SKM-1 (cell line): ENCODE measurements around the gene HIRIP3.

Experiments
- DNase-seq: peaks from one replicate; lab custom pipeline; 2025; ENCODE audit not compliant: unreplicated experiment; lab: John Stamatoyannopoulos, UW

HIRIP3 gene

DNA sequence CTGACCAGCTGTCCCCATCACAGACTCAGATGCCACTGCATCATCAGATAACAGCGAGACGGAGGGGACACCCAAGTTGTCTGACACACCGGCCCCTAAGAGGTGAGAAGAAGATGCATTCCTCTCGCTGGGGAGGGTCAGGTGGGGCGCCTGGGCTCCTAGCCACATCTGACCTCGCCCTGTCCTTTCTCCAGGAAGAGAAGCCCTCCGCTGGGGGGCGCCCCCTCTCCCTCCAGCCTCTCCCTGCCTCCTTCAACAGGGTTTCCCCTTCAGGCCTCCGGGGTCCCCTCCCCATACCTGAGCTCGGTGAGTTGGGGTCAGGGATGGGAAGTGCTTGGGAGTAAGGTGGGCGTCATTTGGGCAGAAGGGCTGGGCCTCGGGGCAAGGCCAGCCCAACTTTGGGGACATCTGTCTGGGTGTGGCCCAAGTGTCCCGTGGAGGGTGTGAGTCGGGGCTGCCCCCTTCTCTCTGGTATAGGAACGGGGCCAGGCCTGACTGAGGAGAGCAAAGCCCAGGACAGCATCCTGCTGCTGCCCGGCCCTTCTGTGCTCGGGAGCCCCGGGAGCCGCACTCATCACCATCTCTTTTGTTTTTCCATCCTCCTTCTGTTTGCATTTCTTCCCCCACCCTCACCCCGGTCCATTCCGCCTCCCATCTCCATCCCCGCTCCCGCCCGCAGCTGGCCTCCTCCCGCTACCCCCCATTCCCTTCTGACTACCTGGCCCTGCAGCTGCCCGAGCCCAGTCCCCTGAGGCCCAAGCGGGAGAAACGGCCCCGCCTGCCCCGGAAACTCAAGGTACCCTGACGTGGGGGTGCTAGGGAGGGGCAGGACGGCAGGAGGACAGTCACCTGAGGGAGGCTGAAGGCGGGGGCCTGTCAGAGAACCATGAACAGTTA lies 5.6 kb upstream of the HIRIP3 start:
- DNase-seq, result no peak

DNA sequence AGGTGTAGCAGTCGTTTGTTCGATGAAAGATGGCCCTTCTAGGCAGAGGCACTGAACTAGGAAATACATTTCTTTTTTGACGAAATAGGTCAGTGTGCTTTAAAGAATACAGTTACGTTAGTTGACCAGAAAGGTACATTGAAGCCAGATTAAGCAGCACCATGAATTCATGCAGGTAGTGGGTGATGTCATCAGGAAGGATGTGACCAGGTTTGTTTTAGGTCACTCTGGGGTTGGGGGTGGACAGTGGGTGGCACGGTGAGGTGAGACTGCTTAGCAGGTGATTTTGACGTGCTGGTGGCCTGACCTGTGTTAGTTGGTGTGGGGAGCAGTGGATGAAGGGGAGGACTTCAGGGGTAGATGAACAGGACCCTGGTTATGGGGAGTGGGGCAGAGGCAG lies 4.2 kb upstream of the HIRIP3 start:
- DNase-seq, result no peak

DNA sequence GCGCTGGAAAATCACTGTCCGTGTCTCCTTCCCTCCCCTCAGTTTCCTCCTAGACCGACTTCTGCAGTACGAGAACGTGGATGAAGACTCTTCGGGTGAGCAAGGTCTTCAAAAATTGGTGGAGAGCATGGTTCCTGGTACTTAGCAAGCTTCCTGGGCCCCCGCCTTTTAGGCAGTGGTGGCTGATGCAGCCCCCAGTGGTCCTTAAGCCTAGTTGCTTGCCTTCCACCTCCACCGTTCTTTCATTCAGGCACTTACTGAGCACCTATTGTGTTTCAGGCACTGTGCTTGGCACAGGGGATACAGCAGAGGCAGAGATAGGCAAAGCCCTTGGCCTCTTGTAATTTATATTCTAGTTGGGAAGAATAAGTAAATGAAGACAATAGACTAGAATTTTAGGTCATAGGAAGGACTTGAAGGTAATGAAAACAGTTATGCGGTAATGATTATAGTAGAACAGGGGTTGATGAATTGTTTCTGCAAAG lies 1.4 kb upstream of the HIRIP3 start:
- DNase-seq, result no peak

DNA sequence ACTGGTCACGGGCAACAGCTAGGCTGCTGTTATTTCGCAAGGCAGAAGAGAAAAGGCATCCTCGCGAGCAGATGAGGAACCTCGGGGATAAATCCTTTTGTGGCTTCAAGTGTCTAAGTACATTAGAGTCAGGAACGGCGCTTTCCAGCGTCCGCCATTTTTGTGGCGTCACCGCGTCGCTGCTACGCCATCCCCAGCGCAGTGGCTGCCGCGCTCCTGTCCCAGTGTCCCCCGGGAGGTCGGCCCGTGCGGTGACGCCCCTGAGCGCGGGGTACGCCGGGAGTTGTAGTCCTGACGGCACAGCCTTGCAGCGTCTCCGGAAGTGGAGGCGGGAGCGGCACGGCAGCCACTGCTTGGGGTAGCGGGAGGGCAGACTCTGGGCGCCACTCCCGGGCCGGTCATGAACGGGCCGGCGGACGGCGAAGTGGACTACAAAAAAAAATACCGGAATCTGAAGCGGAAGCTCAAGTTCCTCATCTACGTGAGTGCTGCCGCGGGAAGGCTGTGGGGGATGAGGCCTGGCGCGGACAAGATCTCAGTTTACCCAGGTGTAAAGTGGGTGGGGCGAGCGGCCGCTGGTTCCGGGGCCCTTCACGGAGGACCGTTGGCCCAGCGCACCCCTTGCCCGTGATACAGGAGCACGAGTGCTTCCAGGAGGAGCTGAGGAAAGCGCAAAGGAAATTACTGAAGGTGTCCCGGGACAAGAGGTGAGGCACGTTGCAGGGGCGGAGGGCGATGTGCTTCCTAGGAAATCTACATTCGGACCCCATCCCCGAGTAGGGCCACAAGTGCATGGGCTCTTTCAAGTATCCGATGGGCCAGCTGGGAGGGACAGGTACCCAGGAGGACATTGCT lies 721 bp upstream of the HIRIP3 start, which contains the start of gene INO80E:
INO80E (plus strand) TSS at position 331 of the 855 bp plus-strand sequence; CDS start at position 401, 70 bp downstream.
- DNase-seq, result peak; percentile 79

DNA sequence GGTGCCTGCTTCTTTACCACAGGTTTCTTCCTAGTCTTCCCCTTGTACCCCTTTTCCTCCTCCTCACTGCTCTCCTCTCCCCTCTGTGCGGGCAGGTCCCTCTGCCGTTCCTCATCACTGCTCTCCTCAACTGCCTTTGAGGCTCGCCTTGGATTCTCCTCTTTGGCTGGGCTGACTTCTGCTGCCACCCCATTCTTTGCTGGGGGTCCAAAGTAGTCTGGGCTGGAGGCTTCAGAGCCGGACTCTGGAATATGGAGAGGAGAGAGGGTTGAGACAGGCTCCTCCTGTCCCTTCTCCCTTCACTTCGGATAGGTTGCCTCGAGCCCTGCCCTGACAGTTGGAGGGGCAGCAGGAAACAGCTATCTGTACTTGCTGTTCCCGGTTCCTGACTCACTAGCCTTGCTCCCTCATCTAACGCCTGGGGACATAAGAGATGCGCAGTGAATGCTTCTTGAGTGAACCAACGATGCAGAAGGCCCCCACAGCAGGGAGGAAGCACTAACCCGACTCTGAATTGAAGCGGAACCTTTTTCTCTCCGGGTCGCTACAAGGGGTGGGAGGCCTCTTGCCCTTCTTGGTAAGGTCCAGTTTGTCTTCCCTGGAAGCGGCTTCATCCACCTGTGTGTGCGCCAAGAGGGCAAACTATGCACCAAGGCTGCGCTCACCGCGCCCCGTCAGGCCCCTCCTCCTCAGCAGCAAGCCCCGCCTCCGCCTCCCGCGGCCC lies 655 bp downstream of the HIRIP3 start:
- DNase-seq, result no peak

DNA sequence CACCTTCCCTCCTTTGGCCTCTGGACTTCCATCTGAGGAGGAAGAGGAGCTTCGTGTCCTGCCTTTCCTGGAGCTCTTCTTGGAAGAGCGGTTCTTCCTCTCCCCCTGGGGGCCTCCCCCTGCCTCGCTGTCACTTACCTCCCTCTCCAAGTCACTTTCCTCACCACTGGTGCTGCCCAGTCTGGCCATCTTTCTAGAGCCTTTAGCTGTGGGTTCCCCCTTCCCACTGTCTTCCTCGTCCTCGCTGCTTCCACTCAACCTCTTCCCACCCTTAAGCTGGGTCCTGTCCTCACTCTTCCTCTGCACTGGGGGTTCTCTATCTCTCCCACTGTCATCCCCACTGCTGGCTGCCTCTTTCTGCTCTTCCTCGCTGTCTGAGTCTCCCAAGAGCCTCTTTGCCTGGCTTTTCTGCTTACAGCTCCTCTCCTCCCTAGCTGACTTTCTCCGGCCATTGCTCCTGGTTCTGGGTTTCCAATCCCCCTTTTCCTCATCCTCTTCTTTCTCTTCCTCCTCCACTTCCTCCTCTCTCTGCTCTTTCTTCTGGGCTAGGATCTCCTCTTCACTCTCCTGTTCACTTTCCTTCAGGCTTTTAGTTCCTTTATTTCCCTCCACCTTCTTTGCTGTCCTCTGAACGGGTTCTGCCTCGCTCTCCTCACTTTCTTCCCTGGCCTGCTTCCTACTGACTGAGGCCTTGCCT lies 1.4 kb downstream of the HIRIP3 start:
- no peak for DNase-seq

DNA sequence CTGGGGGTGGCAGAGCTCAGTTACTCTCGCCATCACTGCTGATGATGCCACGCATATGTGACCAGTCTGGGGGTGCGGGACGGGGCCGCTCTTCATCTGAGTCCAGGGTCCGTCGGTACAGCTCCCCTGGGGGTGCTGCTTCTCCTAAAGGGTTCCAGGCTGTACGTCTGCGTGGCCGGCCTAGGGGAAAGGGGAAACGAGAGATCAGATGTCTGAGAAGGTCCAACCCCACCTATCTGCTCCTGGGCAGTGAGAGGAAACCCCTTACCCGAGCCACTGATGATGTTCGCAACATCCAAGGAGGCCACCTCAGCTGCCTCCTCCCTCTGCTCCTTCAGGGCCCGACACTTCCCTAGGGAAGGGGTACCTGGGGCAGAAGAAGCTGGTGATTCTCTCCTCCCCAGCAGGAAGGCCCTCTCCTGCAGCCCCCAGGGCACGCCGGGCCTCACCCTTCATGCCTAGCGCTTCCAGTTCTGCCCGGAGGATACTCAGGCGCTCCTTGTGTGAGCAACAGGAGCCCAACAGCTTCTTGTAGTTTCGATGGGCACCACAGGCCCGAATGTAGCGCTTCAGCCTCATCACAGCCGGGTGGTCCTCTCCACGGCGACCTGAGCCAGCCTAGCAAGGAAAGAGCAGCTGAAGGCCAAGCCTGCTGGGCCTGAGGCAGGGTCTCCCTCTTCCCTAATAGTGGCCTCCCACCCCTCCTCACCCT lies 2.1 kb downstream of the HIRIP3 start:
- DNase-seq, result no peak

DNA sequence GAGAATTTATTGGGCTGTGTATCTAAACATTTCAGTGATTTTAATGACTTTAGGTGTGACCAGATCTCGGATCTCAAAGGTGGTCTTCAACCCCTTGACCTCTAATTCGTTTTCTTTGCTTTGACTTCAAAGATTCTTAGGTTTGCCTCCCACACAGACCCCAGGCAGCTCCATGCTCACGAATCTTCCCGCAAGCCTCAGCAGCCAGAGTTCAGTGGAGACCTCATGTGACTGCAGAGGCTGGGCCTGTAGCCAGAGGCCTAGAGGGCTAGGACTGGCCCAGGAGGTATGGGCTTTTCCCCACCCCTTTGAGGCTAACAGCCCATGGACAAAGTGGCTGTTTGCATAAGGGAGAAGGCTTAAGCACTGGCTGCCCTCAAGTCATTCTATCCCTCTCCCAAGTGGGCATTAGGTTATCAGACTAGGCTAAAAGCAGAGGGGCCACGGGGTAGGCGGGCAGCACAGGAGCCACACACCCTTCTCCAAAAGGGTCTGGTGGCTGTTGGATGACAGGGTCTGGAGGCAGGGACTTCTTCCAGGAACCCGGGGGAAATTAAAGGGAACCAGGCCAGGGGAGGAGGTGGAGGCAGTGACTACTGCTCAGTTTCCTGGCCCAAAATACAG lies 3.0 kb downstream of the HIRIP3 start:
- no peak for DNase-seq

DNA sequence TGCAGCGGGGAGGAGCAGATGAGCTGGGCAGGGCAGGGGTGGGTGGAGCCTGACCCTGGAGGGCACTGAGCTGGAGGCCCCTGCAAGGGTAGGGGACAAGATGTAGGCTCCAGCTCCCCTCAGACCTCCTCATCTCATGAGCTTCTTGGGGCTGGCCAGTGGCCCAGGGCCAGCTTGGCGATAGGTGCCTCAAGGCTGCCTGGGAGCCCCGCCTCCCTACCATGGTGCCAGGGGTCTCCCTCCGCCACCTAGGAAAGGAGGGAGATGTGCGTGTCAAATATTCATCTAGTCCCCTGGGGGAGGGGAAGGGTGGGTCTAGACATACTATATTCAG lies 3.9 kb downstream of the HIRIP3 start:
- no peak for DNase-seq

DNA sequence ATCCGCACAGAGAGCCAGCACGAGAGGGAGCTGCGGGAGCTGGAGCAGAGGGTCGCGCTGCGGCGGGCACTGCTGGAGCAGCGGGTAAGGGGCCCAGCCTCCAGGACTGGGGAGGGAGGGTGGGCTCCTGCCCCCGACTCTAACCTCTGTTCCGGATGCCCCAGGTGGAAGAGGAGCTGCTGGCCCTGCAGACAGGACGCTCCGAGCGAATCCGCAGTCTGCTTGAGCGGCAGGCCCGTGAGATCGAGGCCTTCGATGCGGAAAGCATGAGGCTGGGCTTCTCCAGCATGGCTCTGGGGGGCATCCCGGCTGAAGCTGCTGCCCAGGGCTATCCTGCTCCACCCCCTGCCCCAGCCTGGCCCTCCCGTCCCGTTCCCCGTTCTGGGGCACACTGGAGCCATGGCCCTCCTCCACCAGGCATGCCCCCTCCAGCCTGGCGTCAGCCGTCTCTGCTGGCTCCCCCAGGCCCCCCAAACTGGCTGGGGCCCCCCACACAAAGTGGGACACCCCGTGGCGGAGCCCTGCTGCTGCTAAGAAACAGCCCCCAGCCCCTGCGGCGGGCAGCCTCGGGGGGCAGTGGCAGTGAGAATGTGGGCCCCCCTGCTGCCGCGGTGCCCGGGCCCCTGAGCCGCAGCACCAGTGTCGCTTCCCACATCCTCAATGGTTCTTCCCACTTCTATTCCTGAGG lies 4.4 kb downstream of the HIRIP3 start:
- no peak for DNase-seq

DNA sequence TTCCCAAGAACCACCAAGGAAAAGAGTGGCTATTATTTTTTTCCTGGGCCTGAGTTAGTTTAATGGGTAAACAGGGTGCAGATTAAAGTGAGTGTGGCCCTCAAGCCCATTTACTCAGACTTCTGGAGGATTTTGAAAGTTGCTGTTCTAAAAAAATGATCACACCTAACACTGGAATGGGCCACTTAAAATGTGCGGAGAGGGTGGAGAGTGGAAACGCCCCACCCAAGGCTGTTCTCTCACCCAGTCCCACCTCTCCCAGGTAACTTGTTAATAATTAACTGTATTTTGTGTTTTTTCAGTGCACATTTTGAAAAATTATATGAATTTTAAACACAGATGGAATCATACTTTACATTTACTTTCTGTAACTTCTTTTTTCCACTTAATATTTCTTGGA lies 5.4 kb downstream of the HIRIP3 start:
- no peak for DNase-seq

DNA sequence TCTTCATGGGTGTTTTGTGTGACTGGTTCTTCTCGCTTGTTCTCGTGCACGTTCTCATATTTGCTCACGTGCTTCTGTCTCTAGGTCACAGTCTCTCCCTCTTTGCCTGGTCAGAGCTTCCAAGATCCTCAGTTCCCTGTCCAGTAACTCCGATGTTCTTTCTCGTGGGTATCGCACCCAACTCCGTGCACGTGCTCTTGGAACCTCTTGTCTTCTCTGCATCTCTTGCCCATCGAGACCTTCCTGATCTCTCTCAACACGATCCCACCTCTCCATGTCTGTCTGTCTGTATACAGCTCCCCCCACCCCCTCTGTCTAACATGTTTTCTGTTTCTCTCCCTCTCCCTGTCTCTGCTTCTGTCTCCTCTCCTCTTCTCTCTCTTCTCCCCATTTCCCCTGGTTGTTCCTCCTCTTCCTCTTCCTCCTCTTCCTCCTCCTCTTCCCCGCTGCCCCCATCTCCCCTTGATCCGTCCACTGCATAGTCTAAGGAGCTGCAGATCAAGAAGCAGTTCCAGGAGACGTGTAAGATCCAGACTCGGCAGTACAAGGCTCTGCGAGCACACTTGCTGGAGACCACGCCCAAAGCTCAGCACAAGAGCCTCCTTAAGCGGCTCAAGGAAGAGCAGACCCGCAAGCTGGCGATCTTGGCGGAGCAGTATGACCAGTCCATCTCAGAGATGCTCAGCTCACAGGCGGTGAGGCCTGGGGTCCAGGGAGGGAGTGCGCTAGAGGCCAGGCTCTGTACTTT lies 6.1 kb downstream of the HIRIP3 start:
- DNase-seq, result no peak

DNA sequence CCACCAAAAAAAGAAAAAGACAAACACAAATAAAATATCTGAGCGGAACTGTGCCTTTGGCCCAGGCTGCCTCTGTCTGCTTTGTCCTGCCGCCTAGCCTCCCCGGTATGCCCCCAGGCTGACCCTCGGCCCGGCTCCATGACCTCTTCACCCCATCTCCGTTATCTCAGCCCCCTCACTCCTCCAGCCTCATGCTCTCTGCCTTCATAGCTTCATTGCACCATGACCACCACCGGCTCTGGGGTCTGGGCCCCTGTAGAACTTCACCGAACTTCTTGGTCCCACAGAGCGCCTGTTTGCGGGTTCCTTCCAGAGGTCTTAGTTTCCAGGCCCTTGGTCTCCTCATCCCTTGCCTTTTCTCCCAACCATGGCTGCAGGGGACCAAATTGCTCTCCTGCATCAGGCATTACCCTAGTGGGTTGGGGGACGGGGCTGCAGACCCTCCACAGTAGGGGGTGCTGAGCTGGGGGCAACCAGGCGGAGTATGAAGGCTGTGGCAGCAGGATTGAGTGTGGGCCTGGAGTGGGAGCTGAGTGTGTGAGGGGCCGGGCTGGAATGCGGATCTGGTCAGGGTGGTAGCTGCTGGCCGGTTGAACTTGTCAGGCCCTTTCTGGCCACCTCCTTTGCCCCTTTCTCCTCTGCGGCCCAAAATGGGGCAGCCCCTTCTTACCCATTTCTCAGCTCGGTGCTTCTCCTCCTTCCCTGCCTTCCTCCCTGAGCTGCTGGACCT lies 6.9 kb downstream of the HIRIP3 start:
- no peak for DNase-seq

DNA sequence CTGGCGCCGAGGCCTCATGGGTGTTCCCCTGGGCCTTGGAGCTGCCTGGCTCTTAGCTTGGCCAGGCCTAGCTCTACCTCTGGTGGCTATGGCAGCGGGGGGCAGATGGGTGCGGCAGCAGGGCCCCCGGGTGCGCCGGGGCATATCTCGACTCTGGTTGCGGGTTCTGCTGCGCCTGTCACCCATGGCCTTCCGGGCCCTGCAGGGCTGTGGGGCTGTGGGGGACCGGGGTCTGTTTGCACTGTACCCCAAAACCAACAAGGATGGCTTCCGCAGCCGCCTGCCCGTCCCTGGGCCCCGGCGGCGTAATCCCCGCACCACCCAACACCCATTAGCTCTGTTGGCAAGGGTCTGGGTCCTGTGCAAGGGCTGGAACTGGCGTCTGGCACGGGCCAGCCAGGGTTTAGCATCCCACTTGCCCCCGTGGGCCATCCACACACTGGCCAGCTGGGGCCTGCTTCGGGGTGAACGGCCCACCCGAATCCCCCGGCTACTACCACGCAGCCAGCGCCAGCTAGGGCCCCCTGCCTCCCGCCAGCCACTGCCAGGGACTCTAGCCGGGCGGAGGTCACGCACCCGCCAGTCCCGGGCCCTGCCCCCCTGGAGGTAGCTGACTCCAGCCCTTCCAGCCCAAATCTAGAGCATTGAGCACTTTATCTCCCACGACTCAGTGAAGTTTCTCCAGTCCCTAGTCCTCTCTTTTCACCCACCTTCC lies 7.9 kb downstream of the HIRIP3 start:
- DNase-seq, result no peak

DNA sequence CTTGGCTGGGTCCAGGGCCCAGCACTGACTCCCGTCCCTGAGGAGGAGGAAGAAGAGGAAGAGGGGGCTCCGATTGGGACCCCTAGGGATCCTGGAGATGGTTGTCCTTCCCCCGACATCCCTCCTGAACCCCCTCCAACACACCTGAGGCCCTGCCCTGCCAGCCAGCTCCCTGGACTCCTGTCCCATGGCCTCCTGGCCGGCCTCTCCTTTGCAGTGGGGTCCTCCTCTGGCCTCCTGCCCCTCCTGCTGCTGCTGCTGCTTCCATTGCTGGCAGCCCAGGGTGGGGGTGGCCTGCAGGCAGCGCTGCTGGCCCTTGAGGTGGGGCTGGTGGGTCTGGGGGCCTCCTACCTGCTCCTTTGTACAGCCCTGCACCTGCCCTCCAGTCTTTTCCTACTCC lies 8.5 kb downstream of the HIRIP3 start:
- no peak for DNase-seq

DNA sequence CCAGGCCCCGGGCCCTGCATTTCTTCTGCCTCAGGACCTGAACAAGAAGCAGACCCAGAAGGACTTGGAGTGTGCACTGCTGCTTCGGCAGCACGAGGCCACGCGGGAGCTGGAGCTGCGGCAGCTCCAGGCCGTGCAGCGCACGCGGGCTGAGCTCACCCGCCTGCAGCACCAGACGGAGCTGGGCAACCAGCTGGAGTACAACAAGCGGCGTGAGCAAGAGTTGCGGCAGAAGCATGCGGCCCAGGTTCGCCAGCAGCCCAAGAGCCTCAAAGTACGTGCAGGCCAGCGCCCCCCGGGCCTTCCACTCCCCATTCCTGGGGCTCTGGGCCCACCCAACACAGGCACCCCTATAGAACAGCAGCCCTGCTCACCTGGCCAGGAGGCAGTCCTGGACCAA lies 9.2 kb downstream of the HIRIP3 start:
- no peak for DNase-seq

DNA sequence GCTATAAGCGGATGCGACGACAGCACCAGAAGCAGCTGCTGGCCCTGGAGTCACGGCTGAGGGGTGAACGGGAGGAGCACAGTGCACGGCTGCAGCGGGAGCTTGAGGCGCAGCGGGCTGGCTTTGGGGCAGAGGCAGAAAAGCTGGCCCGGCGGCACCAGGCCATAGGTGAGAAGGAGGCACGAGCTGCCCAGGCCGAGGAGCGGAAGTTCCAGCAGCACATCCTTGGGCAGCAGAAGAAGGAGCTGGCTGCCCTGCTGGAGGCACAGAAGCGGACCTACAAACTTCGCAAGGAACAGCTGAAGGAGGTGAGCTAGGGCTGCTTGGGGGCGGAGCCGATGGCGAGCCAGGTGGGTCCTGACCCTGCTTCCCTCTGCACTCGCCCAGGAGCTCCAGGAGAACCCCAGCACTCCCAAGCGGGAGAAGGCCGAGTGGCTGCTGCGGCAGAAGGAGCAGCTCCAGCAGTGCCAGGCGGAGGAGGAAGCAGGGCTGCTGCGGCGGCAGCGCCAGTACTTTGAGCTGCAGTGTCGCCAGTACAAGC lies 10.1 kb downstream of the HIRIP3 start:
- DNase-seq, result no peak
